SK-N-SH (cell line): ENCODE data around the gene RBBP7. TPM values are rescaled to one million over a fixed set of nuclear protein-coding genes. Genes with fewer than 3 reads are reported as not detected.
A peak's percentile ranks its signal among the peaks of the same experiment; 100 is the strongest.
"Not testable (repeated sequence)": the region's sequence is repeated elsewhere in the genome, so short reads cannot be mapped to it uniquely, and the experiment has no call there.

Experiments used
- CTCF ChIA-PET: fragments of 300-600, 350-600 bp; formaldehyde crosslinking; extraction: SDS; loops from one replicate; lab custom pipeline; 2021; lab: Yijun Ruan, JAX
- POLR2A ChIA-PET: fragments of 350-600 bp; sonication (Branson Sonifier 250); formaldehyde crosslinking; extraction: SDS; loops from one replicate; lab custom pipeline; 2020; ENCODE audit warnings: antibody characterized with exemption, inconsistent platforms; lab: Yijun Ruan, JAX
- DNase-seq: peaks from one replicate; pipeline ENCODE4 v3.0.0; 2012
- H2AFZ ChIP-seq: fragments of 200-600 bp; sonication (generic); 2 replicates; pipeline ENCODE4 v1.8.1; 2016; ENCODE audit warnings: antibody characterized with exemption, mild to moderate bottlenecking, low read depth
- H3F3A ChIP-seq: fragments of 200-600 bp; sonication (generic); replicated peaks from 2 replicates; pipeline ENCODE3; 2016; ENCODE audit warnings: antibody characterized with exemption, mild to moderate bottlenecking; ENCODE audit not compliant: insufficient read depth
- H3K27ac ChIP-seq, 2 experiments: fragments of 200-500 bp in 1 of 2; fragments of 200-600 bp in 1 of 2; sonication (Bioruptor generic) in 1 of 2; sonication (generic), shearing (Covaris generic) in 1 of 2; 2 replicates each; pipeline versions ENCODE4 v1.5.1 to v1.6.1; 2014 to 2016; ENCODE audit warnings: low read depth in 2 of 2, inconsistent platforms in 1 of 2, low read length in 1 of 2, mild to moderate bottlenecking in 1 of 2, mixed read lengths in 1 of 2
- H3K27me3 ChIP-seq: fragments of 200-600 bp; sonication (generic), shearing (Covaris generic); 2 replicates; pipeline ENCODE4 v1.6.1; 2016; ENCODE audit warnings: mixed run types; ENCODE audit not compliant: insufficient read depth
- H3K36me3 ChIP-seq, 2 experiments: fragments of 200-500 bp in 1 of 2; fragments of 200-600 bp in 1 of 2; sonication (Bioruptor generic) in 1 of 2; sonication (generic) in 1 of 2; replicated peaks in 1 of 2; 2 replicates each; pipeline versions ENCODE3 to v1.5.1; 2014 to 2016; ENCODE audit warnings: low read length in 1 of 2, mild to moderate bottlenecking in 1 of 2; ENCODE audit not compliant: insufficient read depth in 2 of 2, control insufficient read depth in 1 of 2
- H3K4me1 ChIP-seq, 2 experiments: fragments of 200-500 bp in 1 of 2; fragments of 200-600 bp in 1 of 2; sonication (Bioruptor generic) in 1 of 2; sonication (generic), shearing (Covaris generic) in 1 of 2; 2 replicates each; pipeline versions ENCODE4 v1.5.1 to v1.6.1; 2014 to 2016; ENCODE audit warnings: low read depth in 1 of 2, low read length in 1 of 2, mixed run types in 1 of 2; ENCODE audit not compliant: insufficient read depth in 2 of 2, control insufficient read depth in 1 of 2
- H3K4me2 ChIP-seq: fragments of 200-600 bp; sonication (generic), shearing (Covaris generic); 2 replicates; pipeline ENCODE4 v1.6.1; 2017; ENCODE audit warnings: mixed run types
- H3K4me3 ChIP-seq, 2 experiments: fragments of 200-500 bp in 1 of 2; fragments of 200-600 bp in 1 of 2; sonication (Bioruptor generic) in 1 of 2; sonication (generic), shearing (Covaris generic) in 1 of 2; 2 replicates each; pipeline versions ENCODE4 v1.5.1 to v1.8.1; 2014 to 2016; ENCODE audit warnings: low read depth in 2 of 2, inconsistent platforms in 1 of 2, low read length in 1 of 2, mild to moderate bottlenecking in 1 of 2, mixed read lengths in 1 of 2, moderate library complexity in 1 of 2
- H3K79me2 ChIP-seq: fragments of 200-600 bp; sonication (generic); 2 replicates; pipeline ENCODE4 v1.8.1; 2017; ENCODE audit warnings: mild to moderate bottlenecking; ENCODE audit not compliant: insufficient read depth
- H3K9ac ChIP-seq: fragments of 200-600 bp; sonication (generic); 2 replicates; pipeline ENCODE4 v1.6.1; 2017; ENCODE audit warnings: mixed run types
- H3K9me2 ChIP-seq: fragments of 200-600 bp; sonication (generic); 2 replicates; pipeline ENCODE4 v1.6.1; 2017; ENCODE audit warnings: mixed run types
- H3K9me3 ChIP-seq: fragments of 200-600 bp; sonication (generic); 2 replicates; pipeline ENCODE4 v1.6.1; 2017; ENCODE audit warnings: mixed run types, mild to moderate bottlenecking, moderate library complexity
- H4K20me1 ChIP-seq: fragments of 200-600 bp; sonication (generic); 2 replicates; pipeline ENCODE4 v1.6.1; 2017; ENCODE audit warnings: mild to moderate bottlenecking, mixed run types; ENCODE audit not compliant: insufficient read depth
- FOSL2 ChIP-seq: IDR thresholded peaks from 2 replicates; pipeline ENCODE4 v1.4.0; 2012; ENCODE audit warnings: low read depth, mild to moderate bottlenecking, moderate library complexity, borderline replicate concordance
- GABPA ChIP-seq: IDR thresholded peaks from 2 replicates; pipeline ENCODE4 v1.4.0; 2012; ENCODE audit warnings: low read depth, mild to moderate bottlenecking
- GATA2 ChIP-seq: sonication (generic); formaldehyde crosslinking; IDR thresholded peaks from 2 replicates; pipeline ENCODE4 v1.5.0; 2020; ENCODE audit warnings: mild to moderate bottlenecking, missing genetic modification reagents
- JUND ChIP-seq: IDR thresholded peaks from 2 replicates; pipeline ENCODE4 v1.4.0; 2012
- NRF1 ChIP-seq: IDR thresholded peaks from 2 replicates; pipeline ENCODE4 v1.6.1; 2012; ENCODE audit warnings: low read depth, mild to moderate bottlenecking, low read length
- RXRA ChIP-seq: IDR thresholded peaks from 2 replicates; pipeline ENCODE4 v1.4.0; 2012; ENCODE audit warnings: low read depth, mild to moderate bottlenecking, borderline replicate concordance
- SIN3A ChIP-seq: IDR thresholded peaks from 2 replicates; pipeline ENCODE4 v1.6.1; 2012; ENCODE audit warnings: low read depth, mild to moderate bottlenecking, low read length, moderate library complexity, borderline replicate concordance
- WGBS: methylation state at CpG from one replicate; pipeline ENCODE4 v1.1.6; 2017; ENCODE audit warnings: low lambda C conversion rate; 5-methylcytosine and 5-hydroxymethylcytosine counted together
- polyA plus RNA-seq, 3 experiments: library from polyadenylated mRNA; depleted of rRNA; stranded (reverse); fragments of >200 nt; gene quantifications; 2 replicates each; pipeline ENCODE4 v1.2.3, GENCODE V29; 2012
- TF ChIP-seq, protein P1 (sequence below): IDR thresholded peaks from 2 replicates; pipeline ENCODE4; 2012
- TF ChIP-seq, protein P2 (sequence below): IDR thresholded peaks from 2 replicates; pipeline ENCODE4 v1.4.0; 2012; ENCODE audit warnings: low read depth, borderline replicate concordance

The RBBP7 gene
- polyA plus RNA-seq, 1 of the 3 experiments (the other 2 are of a cell fraction) = 172 TPM

DNA sequence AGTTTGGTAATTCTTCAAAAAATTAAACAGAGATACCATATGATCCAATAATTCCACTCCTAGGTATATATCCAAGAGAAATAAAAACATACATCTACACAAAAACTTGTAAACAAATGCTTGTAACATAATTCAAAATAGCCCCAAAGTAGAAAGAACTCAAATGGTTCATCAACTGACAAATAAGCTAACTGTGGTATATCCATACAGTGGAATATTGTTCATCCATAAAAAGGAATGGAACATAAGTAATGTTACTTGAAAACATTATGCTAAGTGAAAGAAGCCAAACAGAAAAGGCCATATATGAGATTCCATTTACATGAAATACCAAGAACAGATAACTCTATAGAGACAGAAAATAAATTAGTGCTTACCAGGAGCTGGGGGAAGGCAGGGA is 13.4 kb downstream of the RBBP7 start:
- Histone ChIP-seq H3K27ac (no peak overlapping the region), H4K20me1 (peaks cover 49% of the 10 kb centered on the region; the same call in 1 of the 2 replicates), H3K79me2 (peaks cover 94% of the 10 kb centered on the region), H3K36me3 (peaks cover 50 to 79% of the 10 kb centered on the region in 2 experiments), H3K9ac (no peak overlapping the region), H3F3A (peaks cover 4% of the 10 kb centered on the region), H2AFZ (no peak overlapping the region), H3K4me3 (no peak overlapping the region), H3K4me2 (no peak overlapping the region), H3K4me1 (no peaks in the 10 kb centered on the region; a peak in 1 of 4 replicates), H3K9me3 (no peaks in the 10 kb centered on the region), H3K9me2 (no peaks in the 10 kb centered on the region), H3K27me3 (no peaks in the 10 kb centered on the region)
- no peak for DNase-seq
- ChIA-PET POLR2A (no interaction called here), CTCF (interaction anchor here (1.2 to 1.5 kb wide), 4 partner anchors 9 to 54 kb away, joined by 3 to 6 read pairs (median 3); no protein-coding TSS in a partner anchor)
- TF ChIP-seq NRF1 (no peak), GABPA (no peak), RXRA (no peak), SIN3A (no peak), GATA2 (CRISPR knock-in tag) (no peak)
- TF ChIP-seq, protein P1, sequence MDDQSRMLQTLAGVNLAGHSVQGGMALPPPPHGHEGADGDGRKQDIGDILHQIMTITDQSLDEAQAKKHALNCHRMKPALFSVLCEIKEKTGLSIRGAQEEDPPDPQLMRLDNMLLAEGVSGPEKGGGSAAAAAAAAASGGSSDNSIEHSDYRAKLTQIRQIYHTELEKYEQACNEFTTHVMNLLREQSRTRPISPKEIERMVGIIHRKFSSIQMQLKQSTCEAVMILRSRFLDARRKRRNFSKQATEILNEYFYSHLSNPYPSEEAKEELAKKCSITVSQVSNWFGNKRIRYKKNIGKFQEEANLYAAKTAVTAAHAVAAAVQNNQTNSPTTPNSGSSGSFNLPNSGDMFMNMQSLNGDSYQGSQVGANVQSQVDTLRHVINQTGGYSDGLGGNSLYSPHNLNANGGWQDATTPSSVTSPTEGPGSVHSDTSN = no peak
- TF ChIP-seq, protein P2, sequence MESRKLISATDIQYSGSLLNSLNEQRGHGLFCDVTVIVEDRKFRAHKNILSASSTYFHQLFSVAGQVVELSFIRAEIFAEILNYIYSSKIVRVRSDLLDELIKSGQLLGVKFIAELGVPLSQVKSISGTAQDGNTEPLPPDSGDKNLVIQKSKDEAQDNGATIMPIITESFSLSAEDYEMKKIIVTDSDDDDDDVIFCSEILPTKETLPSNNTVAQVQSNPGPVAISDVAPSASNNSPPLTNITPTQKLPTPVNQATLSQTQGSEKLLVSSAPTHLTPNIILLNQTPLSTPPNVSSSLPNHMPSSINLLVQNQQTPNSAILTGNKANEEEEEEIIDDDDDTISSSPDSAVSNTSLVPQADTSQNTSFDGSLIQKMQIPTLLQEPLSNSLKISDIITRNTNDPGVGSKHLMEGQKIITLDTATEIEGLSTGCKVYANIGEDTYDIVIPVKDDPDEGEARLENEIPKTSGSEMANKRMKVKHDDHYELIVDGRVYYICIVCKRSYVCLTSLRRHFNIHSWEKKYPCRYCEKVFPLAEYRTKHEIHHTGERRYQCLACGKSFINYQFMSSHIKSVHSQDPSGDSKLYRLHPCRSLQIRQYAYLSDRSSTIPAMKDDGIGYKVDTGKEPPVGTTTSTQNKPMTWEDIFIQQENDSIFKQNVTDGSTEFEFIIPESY = no peak

DNA sequence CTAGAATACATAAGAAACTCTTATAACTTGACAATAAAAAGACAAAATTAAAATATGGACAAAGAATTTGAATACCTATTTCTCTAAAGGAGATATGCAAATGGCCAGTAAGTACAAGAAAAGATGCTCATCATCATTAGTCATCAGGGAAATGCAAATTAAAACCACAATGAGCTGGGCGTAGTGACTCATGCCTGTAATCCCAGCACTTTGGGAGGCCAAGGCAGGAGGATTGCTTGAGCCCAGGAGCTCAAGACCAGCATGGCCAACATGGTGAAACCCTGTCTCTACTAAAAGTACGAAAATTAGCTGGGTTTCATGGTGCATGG is 14.1 kb downstream of the RBBP7 start:
- not testable (repeated sequence) for H3K9ac ChIP-seq, H3K4me3 ChIP-seq, H3K4me1 ChIP-seq, H3K27me3 ChIP-seq, H3K9me3 ChIP-seq, DNase-seq, H3K27ac ChIP-seq, H3K4me2 ChIP-seq
- POLR2A ChIA-PET = interaction anchor here (0.7 kb wide), 1 partner anchor 9 kb away, joined by 4 read pairs; no protein-coding TSS in a partner anchor
- H4K20me1 ChIP-seq = peaks cover 44% of the 10 kb centered on the region; the same call in 1 of the 2 replicates
- peaks cover 94% of the 10 kb centered on the region for H3K79me2 ChIP-seq
- H3K36me3 ChIP-seq = peaks cover 50 to 75% of the 10 kb centered on the region in 2 experiments
- CTCF ChIA-PET = interaction anchor here (1.2 to 1.4 kb wide), 3 partner anchors 8 to 54 kb away, joined by 3 read pairs; no protein-coding TSS in a partner anchor
- 69% methylated on average over 2 of the region's 2 CpGs for WGBS
- TF ChIP-seq JUND (peak; percentile 56), FOSL2 (peak; percentile 79; the same call in 1 of the 2 replicates)
- TF ChIP-seq, all 33 proteins: peak for 2; not testable (repeated sequence) for 31
- H3K9me2 ChIP-seq, H3F3A ChIP-seq, H2AFZ ChIP-seq: not testable (repeated sequence)
